Measurements from ENCODE around the gene RANBP1. TPM values are rescaled to one million over a fixed set of nuclear protein-coding genes. Genes with fewer than 3 reads are reported as not detected.
A peak's percentile ranks its signal among the peaks of the same experiment; 100 is the strongest.

RANBP1 gene
- total and polyA plus RNA-seq, 9 of the 15 experiments (the other 6 are each of a cell fraction or from before 2014, with no cell fraction given), result 162 to 2,891 (median 1,289) TPM

DNA sequence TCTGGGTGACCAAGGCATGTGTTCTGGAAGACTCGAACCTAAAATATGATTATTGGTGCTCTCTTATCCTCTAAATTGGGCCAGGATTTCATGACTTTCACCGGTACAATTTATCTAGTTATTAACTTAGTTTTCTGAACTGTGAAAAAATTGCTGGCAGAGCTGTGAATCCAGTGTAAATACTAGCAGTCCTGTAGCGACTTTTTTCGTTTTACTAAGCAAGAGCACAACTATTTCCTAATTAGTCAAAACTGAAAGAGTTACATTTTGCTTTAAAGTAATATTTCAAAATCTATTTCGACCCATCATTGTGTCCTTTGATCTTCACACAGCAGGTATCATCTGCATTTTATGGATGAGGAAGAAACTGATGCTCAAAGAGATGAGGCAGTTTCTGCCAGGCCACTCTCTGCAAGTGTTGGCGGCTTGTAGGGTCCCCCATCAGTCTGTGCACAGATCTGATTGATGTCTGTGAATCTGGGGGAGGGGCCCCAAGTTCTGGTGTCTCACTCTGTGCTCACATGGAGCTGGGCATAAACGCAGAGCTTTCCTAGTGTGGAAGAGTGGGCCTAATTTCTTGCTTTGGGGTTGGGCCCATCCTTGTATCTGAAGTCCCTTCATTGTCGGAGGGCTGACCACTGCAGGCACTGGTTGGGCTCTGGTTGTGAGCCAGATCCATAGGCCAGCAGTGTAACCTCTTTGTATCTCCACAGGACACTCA is 2.6 kb downstream of the RANBP1 start (continued):
- TF ChIP-seq ZNF311 (CRISPR knock-in tag; IDR thresholded peaks at IDR 0.05) (0 out of 2 replicates have a peak, but pooled peaks have one; percentile 41), ZNF347 (CRISPR knock-in tag; IDR thresholded peaks at IDR 0.05; ENCODE audit: low read depth) (peak; percentile 14; the same call in 1 of the 2 replicates), KLF13 (tag; IDR thresholded peaks at IDR 0.05; ENCODE audit: borderline replicate concordance, low read depth) (peak; percentile 60; the same call in 1 of the 2 replicates), ZNF764 (CRISPR knock-in tag; IDR thresholded peaks at IDR 0.05; ENCODE audit: low read depth) (peak; percentile 82), BRD9 (IDR thresholded peaks at IDR 0.05; ENCODE audit: low read depth, partially characterized antibody) (no peak), NR4A1 (CRISPR knock-in tag; IDR thresholded peaks at IDR 0.05) (peak; percentile 48; the same call in 1 of the 2 replicates), NR4A1 (tag; IDR thresholded peaks at IDR 0.05) (no peak), NFATC3 (IDR thresholded peaks at IDR 0.05) (peak; percentile 88), KLF10 (CRISPR knock-in tag; IDR thresholded peaks at IDR 0.05) (no peak), ZNF316 (IDR thresholded peaks at IDR 0.05) (no peak), ERF (CRISPR knock-in tag; IDR thresholded peaks at IDR 0.05) (peak; percentile 20; the same call in 1 of the 2 replicates), MXI1 (IDR thresholded peaks at IDR 0.05; ENCODE audit: low read depth, low read length) (peak; percentile 22), ZNF75A (CRISPR knock-in tag; IDR thresholded peaks at IDR 0.05) (0 out of 2 replicates have a peak, but pooled peaks have one; percentile 26), RBM14 (IDR thresholded peaks at IDR 0.05; ENCODE audit: borderline replicate concordance, insufficient read depth, low read depth, low read length) (no peak), PML (IDR thresholded peaks at IDR 0.05; ENCODE audit: low read length) (no peak), MBD2 (IDR thresholded peaks at IDR 0.05; ENCODE audit: borderline replicate concordance, low read depth) (no peak), SPI1 (IDR thresholded peaks at IDR 0.05; ENCODE audit: borderline replicate concordance, low read depth, low read length) (no peak), OTX1 (CRISPR knock-in tag; IDR thresholded peaks at IDR 0.05) (peak; percentile 82), BDP1 (IDR thresholded peaks at IDR 0.05; ENCODE audit: insufficient read depth, insufficient read length) (no peak), RCOR1 (IDR thresholded peaks at IDR 0.05; ENCODE audit: borderline replicate concordance in 1 of 2, low read depth in 2 of 2, low read length in 2 of 2) (peak in 1 of 2 experiments; percentile 67; a peak in 1 of 4 replicates)
- TF ChIP-seq, protein P1, sequence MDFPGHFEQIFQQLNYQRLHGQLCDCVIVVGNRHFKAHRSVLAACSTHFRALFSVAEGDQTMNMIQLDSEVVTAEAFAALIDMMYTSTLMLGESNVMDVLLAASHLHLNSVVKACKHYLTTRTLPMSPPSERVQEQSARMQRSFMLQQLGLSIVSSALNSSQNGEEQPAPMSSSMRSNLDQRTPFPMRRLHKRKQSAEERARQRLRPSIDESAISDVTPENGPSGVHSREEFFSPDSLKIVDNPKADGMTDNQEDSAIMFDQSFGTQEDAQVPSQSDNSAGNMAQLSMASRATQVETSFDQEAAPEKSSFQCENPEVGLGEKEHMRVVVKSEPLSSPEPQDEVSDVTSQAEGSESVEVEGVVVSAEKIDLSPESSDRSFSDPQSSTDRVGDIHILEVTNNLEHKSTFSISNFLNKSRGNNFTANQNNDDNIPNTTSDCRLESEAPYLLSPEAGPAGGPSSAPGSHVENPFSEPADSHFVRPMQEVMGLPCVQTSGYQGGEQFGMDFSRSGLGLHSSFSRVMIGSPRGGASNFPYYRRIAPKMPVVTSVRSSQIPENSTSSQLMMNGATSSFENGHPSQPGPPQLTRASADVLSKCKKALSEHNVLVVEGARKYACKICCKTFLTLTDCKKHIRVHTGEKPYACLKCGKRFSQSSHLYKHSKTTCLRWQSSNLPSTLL (IDR thresholded peaks at IDR 0.05), result no peak
- TF ChIP-seq, protein P2, sequence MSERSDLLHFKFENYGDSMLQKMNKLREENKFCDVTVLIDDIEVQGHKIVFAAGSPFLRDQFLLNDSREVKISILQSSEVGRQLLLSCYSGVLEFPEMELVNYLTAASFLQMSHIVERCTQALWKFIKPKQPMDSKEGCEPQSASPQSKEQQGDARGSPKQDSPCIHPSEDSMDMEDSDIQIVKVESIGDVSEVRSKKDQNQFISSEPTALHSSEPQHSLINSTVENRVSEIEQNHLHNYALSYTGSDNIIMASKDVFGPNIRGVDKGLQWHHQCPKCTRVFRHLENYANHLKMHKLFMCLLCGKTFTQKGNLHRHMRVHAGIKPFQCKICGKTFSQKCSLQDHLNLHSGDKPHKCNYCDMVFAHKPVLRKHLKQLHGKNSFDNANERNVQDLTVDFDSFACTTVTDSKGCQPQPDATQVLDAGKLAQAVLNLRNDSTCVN (CRISPR knock-in tag; IDR thresholded peaks at IDR 0.05), result no peak

Measured in K562 (cell line).